ENCODE results near the gene KIF18B. TPM values are rescaled to one million over a fixed set of nuclear protein-coding genes. Genes with fewer than 3 reads are reported as not detected.

Gene KIF18B
- total RNA-seq, 1 donor from 2014 or later: 83.6 TPM

DNA sequence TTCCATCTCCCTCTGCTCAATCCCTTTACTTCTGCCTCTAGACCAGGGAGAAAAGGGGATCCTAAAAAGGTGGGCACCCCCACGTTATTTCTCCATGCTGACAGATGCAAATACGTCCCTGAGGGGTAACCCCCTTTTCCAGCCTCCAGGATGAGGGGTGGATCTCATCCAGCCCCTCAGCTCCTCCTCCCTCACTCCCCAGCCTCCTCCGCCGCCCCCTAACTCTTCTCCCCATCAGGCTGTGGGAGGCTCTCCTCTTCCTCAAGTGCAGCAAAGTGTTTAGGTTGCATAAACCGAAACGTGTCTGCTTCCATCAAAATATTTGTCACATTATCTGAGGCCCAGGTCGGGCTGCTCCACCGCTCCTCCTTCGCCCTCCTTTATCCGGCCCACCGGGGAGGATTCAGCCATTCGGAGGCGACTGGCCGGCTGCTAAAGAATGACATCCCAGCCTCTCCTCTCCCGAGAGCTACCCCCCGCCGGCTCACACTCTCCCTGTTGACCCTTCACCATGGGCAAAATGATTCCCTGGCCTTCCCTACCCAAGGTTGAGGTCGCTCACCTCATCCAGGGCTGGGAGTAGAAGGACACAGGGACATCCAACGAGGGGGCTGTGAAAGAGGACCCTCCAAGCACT, 21.7 kb upstream of the KIF18B start:
- intact Hi-C loops (cut with micrococcal nuclease): loop anchor here (2.0 to 5.0 kb wide), 3 partner anchors 53 to 163 kb away; partner anchors contain the start of genes DCAKD and PLCD3

DNA sequence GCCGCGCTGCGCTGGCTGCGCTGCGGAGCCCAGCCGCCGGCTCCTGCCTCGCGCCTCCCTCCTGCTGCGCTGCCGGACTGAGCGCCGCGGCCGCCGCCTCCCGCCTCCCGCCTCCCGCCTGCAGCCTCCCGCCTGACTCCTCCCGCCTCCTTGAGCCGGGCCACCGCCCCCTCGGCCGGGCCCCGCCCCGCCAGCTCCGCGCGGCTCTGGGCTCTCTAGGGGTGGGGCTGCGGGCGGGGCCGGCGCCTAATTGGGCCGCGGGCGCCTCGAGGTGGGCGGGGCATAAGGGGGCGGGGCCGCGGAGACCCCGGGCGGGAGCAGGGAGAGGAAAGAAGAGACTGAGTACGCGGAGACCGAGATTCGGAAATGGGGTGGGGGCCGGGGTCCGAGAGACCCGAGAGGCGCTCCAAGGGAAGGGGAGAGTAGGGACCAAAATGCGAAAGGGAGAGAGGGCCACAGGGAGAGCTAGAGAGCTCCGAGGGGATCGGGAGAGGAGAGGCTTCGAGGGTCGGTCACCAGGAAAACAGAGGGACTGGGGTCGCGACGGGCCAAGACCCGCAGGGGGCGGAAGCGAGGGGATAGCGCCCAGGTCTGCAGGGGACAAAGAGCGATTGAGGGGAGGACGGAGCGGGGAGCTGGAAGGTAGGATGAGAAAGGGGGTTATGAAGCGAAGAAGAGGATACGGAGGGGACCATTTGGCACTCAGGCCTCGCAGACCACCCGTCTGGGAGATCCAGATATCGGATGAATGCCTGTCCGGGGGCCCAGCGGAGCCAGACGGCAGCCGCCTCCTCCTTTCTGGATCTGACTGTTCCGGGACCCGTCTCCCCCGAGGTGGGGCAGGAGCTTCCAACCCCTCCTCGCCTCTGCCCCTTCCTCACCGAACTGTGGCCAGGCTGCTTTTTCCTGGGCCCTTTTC, 20.9 kb upstream of the KIF18B start, which contains the start of gene C1QL1:
Gene C1QL1 (minus strand): TSS at position 79 of the 919 bp plus-strand sequence. CDS start 255 bp downstream, outside the sequence.
- intact Hi-C loops (cut with micrococcal nuclease): loop anchor here (1.0 to 5.0 kb wide), 6 partner anchors 21 to 193 kb away; partner anchors contain the start of genes DCAKD, EFTUD2, KIF18B and PLCD3

- intact Hi-C loops (cut with micrococcal nuclease): loop anchor here (1.0 to 5.0 kb wide), 6 partner anchors 21 to 193 kb away; partner anchors contain the start of genes DCAKD, EFTUD2, KIF18B and PLCD3
Observed at GRCh38 chr17:44967907-44968224, 20.3 kb upstream of the KIF18B start.

- intact Hi-C loops (cut with micrococcal nuclease): loop anchor here (5.0 kb wide), 2 partner anchors 55 to 165 kb away; partner anchors contain the start of gene PLCD3
Observed at GRCh38 chr17:44967026-44967906, 19.7 kb upstream of the KIF18B start.

DNA sequence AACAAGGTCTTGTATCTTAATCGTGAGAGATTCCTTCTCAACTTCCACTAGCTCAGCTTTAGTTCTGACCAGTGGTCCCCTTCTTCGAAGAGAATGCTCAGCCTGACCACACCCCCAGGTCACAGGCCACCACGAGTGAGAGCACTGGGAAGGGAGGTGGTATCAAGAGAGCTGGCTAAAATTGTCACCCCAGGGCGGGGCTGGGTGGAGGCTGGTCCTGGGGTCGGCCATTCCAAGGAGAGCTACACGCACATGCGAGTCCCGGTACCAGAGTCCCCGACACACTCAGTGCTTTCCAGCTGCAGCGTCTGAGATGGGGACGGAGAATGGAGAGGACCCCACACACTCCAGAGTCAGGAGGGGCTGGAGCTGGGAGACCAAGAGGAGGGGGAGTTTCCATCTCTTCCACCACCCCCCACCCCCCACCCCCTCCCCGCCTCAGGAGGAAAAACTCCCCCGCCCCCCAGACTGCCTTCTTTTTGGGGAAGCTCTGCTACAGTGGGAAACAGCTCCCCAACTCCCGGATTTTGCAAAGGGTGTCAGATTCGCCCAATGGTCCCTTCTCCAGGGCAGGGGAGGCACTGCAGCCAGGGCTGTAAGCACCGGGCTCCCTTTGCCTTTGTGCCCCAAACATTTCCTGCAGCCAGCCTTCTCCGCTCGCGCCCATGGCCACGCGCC, 18.9 kb upstream of the KIF18B start:
- intact Hi-C loops (cut with micrococcal nuclease): loop anchor here (5.0 kb wide), 2 partner anchors 56 to 166 kb away; partner anchors contain the start of gene PLCD3

DNA sequence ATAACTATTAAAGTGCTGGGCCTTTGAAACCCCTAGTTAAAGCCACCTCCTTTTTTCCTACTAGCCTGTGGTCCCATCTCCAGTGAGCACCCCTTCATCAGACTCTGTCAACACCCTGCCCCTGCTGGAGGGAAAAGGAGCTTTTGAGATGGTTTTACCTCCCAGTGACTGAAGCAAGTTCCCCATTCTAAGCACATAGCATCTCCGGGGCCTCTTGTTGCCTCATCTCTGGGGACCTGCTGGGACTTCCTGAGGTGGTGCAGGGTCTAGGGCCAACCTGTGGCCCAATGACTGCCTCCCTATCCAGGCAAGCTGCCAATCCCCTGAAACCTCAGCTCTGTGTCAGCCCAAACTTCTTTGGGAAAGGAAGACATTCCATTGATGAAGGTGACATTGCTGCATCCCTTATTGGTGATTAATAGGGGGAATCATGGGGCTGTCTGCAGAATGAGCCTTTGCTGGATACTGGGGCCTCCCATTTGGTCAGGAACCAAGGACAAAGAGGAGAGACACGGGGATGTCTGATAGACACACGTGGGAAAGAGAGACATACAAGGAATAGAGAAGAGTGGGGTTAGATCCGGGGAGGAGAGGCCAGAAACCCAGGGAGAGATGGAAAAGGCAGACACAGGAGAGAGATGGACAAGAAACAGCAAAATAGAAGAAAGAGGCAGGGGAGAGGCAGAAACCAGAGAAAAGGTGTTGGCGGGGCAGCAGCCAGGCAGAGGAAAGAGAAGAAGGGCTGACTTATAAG, 18.1 kb upstream of the KIF18B start:
- intact Hi-C loops (cut with micrococcal nuclease): loop anchor here (5.0 kb wide), 2 partner anchors 57 to 167 kb away; partner anchors contain the start of gene PLCD3

GRCh38 chr17:44961921-44962350, 14.4 kb upstream of the KIF18B start:
- intact Hi-C loops (cut with micrococcal nuclease): no loop called here

GRCh38 chr17:44960691-44961090, 13.1 kb upstream of the KIF18B start:
- intact Hi-C loops (cut with micrococcal nuclease): no loop called here

DNA sequence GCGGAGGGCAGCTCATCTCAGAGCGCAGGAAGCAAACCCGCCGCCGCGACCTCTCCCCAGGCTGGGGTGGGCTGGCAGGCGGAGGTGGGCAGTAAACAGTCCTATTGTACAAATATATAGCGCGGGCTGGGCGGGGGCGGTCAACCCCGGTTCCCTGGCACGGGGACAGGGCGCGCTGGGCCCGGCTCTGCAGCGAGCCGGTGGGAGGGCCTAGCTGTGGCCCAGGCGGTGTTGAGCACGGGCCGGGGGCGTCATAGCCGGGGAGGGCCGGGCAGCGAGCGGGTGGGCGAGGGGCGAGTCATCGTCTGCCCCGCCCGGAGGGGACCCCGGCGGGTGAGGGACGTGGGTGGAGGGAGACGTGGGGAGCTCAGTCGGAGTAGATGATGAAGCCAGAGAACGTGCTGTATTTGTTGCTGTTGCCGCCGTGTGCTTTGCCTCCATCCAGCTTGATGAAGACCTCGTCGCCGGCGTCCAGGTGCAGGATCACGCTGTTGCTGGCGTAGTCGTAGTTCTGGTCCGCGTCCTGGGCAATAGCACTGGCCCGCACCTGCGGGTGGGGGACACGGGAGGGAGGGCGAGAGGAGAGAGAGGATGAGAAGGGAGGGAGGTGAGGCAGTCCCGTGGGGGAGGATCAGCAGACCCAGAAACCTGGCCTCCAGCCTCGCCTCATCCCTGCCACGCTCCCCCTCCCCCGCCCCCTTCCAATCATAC, 12.4 kb upstream of the KIF18B start:
- intact Hi-C loops (cut with micrococcal nuclease): no loop called here

DNA sequence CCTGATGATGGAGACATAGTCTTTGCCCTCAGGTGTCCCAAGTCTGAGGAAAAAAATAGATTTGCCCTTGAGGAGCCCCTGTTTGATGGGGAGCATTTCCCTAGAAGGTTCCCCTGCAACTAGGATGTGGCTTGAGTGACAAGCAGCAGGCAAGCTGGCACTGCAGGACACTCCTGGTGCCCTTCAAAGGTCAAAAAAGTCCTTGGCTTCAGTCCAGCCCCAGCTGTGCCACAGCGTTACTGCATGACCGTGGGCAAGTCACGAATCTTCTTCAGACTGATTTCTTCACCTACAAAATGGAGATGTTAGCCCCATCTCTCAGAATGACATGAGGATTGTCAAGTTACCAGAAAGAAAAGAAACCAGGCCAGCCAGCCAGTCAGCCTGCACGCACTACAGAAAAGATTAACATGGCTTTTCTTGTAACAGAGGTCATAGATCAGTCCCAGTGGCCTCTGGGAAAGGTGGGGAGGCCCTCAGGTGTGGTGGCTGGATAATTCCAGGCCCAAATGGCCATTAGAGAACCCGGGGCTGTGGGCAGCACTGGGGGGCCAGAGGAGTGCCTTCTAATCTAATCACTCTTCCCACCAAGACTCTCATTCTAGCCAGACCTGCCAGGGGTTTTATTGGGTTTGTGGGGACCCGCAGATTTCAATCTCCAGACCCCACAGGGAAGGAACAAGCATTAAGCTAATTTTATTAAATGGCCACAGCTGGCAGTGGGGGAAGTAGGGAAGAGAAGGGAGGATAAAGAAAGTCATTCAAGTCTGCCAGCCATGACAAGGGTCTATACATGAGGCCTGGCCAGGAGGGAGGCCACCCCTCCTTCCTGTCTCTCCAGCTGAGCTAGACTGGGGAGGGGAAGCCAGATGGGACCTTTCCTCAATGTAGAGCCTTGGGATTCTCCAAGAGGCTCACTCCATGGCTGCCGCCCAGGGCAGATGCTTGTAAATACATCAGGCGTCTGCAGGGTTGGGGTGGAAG, 9.7 kb upstream of the KIF18B start:
- intact Hi-C loops (cut with micrococcal nuclease): no loop called here

DNA sequence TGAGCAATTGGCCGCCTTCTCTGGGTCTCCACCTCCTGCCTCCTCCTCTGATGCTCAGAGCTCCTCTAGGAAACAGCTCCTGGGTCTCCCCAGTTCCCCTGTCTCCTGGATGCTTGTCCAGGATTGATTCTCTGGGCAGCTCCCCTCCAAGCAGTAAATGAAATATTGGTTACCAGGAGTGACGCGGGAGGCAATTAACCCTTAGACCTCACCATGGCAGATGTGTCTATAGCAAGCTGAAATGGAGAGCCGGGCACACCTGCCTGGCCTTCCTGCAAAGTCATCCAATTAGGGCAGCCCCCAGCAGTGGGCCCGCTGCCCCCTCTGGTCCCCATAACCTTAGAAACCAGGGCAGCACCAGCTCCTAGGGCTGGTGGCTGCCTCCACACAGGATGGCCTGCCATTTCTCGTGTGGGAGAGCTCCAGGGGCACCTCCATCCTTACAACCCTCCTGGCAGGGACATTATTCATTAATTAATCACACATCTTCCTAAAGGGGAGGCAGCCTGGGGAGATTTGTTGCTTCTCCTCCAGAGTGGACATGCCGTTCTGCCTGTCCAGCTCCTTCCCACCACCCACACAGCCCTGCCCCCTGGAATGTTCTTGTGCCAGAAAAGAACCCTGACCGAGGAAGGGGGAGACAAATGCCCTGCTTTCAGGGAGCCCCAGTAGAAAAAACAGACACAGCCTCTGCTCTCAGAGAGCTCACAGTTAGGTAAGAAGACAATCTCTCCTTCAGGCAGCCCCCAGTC, 8.3 kb upstream of the KIF18B start:
- intact Hi-C loops (cut with micrococcal nuclease): no loop called here

- intact Hi-C loops (cut with micrococcal nuclease): no loop called here
Observed at GRCh38 chr17:44952946-44953475, 5.4 kb upstream of the KIF18B start.

- intact Hi-C loops (cut with micrococcal nuclease): loop anchor here (10.0 kb wide), 1 partner anchor 186 kb away; the partner anchor contains the start of genes ACBD4 and PLCD3
Observed at GRCh38 chr17:44948315-44948795, 782 bp upstream of the KIF18B start.

GRCh38 chr17:44945652-44946051, 1.9 kb downstream of the KIF18B start:
- intact Hi-C loops (cut with micrococcal nuclease): loop anchor here (10.0 kb wide), 1 partner anchor 189 kb away; the partner anchor contains the start of genes ACBD4 and PLCD3

- intact Hi-C loops (cut with micrococcal nuclease): loop anchor here (10.0 kb wide), 1 partner anchor 192 kb away; the partner anchor contains the start of genes ACBD4 and PLCD3
Observed at GRCh38 chr17:44942456-44942855, 5.1 kb downstream of the KIF18B start.

DNA sequence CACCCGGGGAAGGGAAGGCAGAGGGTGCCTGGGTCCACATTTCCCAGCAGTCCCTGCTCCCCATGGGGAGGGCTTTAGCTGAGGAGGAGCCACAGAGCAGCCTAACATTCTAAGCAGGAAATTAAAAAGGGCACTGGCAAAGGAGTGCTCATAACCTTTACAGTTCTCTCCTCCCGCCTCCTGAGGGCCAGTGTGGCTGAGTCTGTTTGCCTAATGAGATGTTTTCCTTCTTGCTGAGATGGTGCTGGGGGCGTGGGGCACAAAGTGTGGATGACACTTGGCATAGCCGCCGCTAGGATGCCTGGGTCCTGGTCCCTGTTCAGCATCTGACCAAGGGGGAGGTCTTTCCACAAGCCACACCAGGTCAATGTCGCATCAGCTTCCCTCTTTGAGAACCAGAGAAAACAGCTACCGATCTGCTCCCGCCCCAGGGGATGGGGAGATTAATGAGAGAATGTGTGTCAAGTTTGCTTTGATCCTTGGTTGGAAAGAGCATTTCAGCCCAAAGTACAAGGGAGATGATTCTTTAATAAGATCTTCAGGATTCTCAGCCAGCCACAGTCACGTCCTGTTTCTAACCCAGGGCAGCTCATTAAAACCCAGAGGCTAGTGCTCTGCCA, 5.8 kb downstream of the KIF18B start:
- intact Hi-C loops (cut with micrococcal nuclease): loop anchor here (10.0 kb wide), 1 partner anchor 193 kb away; the partner anchor contains the start of genes ACBD4 and PLCD3
